Measurements from ENCODE around the gene ATP6V0A1.
A peak's percentile ranks its signal among the peaks of the same experiment; 100 is the strongest.
"Not testable (repeated sequence)": the region's sequence is repeated elsewhere in the genome, so short reads cannot be mapped to it uniquely, and the experiment has no call there.

Gene ATP6V0A1

GRCh38 chr17:42477824-42478223, 19.1 kb downstream of the ATP6V0A1 start:
- DNase-seq = not testable (repeated sequence)

GRCh38 chr17:42484304-42484703, 25.6 kb downstream of the ATP6V0A1 start:
- no peak for DNase-seq

- no peak for DNase-seq
These were observed 27.0 kb downstream of the ATP6V0A1 start for GRCh38 chr17:42485680-42486079.

GRCh38 chr17:42488032-42488431, 29.4 kb downstream of the ATP6V0A1 start:
- no peak for DNase-seq

GRCh38 chr17:42493319-42493718, 34.6 kb downstream of the ATP6V0A1 start:
- no peak for DNase-seq

- no peak for DNase-seq
These were observed 36.0 kb downstream of the ATP6V0A1 start for GRCh38 chr17:42494673-42495072.

GRCh38 chr17:42498828-42499227, 40.1 kb downstream of the ATP6V0A1 start:
- no peak for DNase-seq

- no peak for DNase-seq
These were observed 43.4 kb downstream of the ATP6V0A1 start for GRCh38 chr17:42502091-42502490.

GRCh38 chr17:42502926-42503325, 44.2 kb downstream of the ATP6V0A1 start:
- DNase-seq = no peak

- no peak for DNase-seq
These were observed 49.0 kb downstream of the ATP6V0A1 start for GRCh38 chr17:42507671-42508070.

- DNase-seq = no peak
These were observed 49.9 kb downstream of the ATP6V0A1 start for GRCh38 chr17:42508426-42509165.

- DNase-seq = no peak
These were observed 50.7 kb downstream of the ATP6V0A1 start for GRCh38 chr17:42509409-42509808.

- no peak for DNase-seq
These were observed 51.2 kb downstream of the ATP6V0A1 start for GRCh38 chr17:42509841-42510240.

GRCh38 chr17:42512246-42512645, 53.6 kb downstream of the ATP6V0A1 start:
- no peak for DNase-seq

GRCh38 chr17:42512733-42513251, 54.1 kb downstream of the ATP6V0A1 start:
- no peak for DNase-seq

GRCh38 chr17:42513686-42514085, 55.0 kb downstream of the ATP6V0A1 start:
- no peak for DNase-seq

- no peak for DNase-seq
These were observed 55.6 kb downstream of the ATP6V0A1 start for GRCh38 chr17:42514279-42514678.

GRCh38 chr17:42514867-42515266, 56.2 kb downstream of the ATP6V0A1 start:
- no peak for DNase-seq

GRCh38 chr17:42517516-42517915, 58.8 kb downstream of the ATP6V0A1 start:
- peak; percentile 14 for DNase-seq

GRCh38 chr17:42518046-42518754, 59.5 kb downstream of the ATP6V0A1 start:
- DNase-seq = peak; percentile 31

GRCh38 chr17:42518755-42519545, 60.3 kb downstream of the ATP6V0A1 start:
- DNase-seq = no peak

GRCh38 chr17:42519546-42520491, 61.1 kb downstream of the ATP6V0A1 start:
- no peak for DNase-seq

Measured in NCI-H2029 (cell line).